DOHH2 (cell line): ENCODE data around the gene OR4D2.

Experiments used
- H3F3A ChIP-seq: fragments of 200-600 bp; sonication (generic), shearing (Covaris generic); 2 replicates; pipeline ENCODE4 v1.6.0; 2016; ENCODE audit warnings: antibody characterized with exemption, mild to moderate bottlenecking; ENCODE audit not compliant: control insufficient read depth, insufficient read depth
- H3K27ac ChIP-seq: fragments of 200-600 bp; sonication (generic); 2 replicates; pipeline ENCODE4 v1.5.1; 2014; ENCODE audit warnings: low read depth, mild to moderate bottlenecking, low read length, moderate library complexity
- H3K27me3 ChIP-seq: fragments of 200-600 bp; sonication (generic); 2 replicates; pipeline ENCODE4 v1.6.1; 2014; ENCODE audit warnings: mild to moderate bottlenecking, low read length, mixed read lengths; ENCODE audit not compliant: control insufficient read depth
- H3K36me3 ChIP-seq: fragments of 200-600 bp; sonication (generic); 2 replicates; pipeline ENCODE4 v1.6.1; 2014; ENCODE audit warnings: mild to moderate bottlenecking, low read length, moderate library complexity, mixed read lengths; ENCODE audit not compliant: control insufficient read depth
- H3K4me1 ChIP-seq: fragments of 200-600 bp; sonication (generic); 2 replicates; pipeline ENCODE4 v1.6.1; 2014; ENCODE audit warnings: mild to moderate bottlenecking, low read length, mixed read lengths; ENCODE audit not compliant: control insufficient read depth
- H3K4me2 ChIP-seq: fragments of 200-600 bp; sonication (generic); 2 replicates; pipeline ENCODE4 v1.6.0; 2014; ENCODE audit warnings: mild to moderate bottlenecking, low read length, moderate library complexity
- H3K4me3 ChIP-seq: fragments of 200-600 bp; sonication (generic); 2 replicates; pipeline ENCODE4 v1.5.1; 2014; ENCODE audit warnings: mild to moderate bottlenecking, low read length, mixed read lengths
- H3K79me2 ChIP-seq: fragments of 200-600 bp; sonication (generic); 2 replicates; pipeline ENCODE4 v1.6.1; 2014; ENCODE audit warnings: mild to moderate bottlenecking, low read length, mixed read lengths; ENCODE audit not compliant: control insufficient read depth
- H3K9me2 ChIP-seq: fragments of 200-600 bp; sonication (generic); replicated peaks from 2 replicates; pipeline ENCODE4 v1.6.1; 2014; ENCODE audit warnings: mild to moderate bottlenecking, low read length, mixed read lengths; ENCODE audit not compliant: control insufficient read depth
- H3K9me3 ChIP-seq: fragments of 200-600 bp; sonication (generic); 2 replicates; pipeline ENCODE4 v1.6.1; 2014; ENCODE audit warnings: antibody characterized with exemption, low read length, mixed read lengths; ENCODE audit not compliant: control insufficient read depth, insufficient read depth
- H4K20me1 ChIP-seq: fragments of 200-600 bp; sonication (generic); 2 replicates; pipeline ENCODE4 v1.6.0; 2014; ENCODE audit warnings: low read depth, mild to moderate bottlenecking, antibody characterized with exemption, low read length, moderate library complexity; ENCODE audit not compliant: control insufficient read depth, insufficient read depth
- EZH2phosphoT487 ChIP-seq: fragments of 200-600 bp; sonication (generic); IDR thresholded peaks from 2 replicates; pipeline ENCODE4 v1.6.1; 2017; ENCODE audit warnings: borderline replicate concordance, mild to moderate bottlenecking, antibody characterized with exemption, low read length, moderate library complexity, mixed read lengths
- TF ChIP-seq, protein P1 (sequence below): fragments of 200-600 bp; sonication (generic); IDR thresholded peaks from one replicate; pipeline ENCODE4 v1.5.1; 2014; ENCODE audit warnings: antibody characterized with exemption, mild to moderate bottlenecking, low read depth, low read length; ENCODE audit not compliant: poor library complexity, severe bottlenecking

The OR4D2 gene

GRCh38 chr17:58186591-58186990 lies 19.8 kb downstream of the OR4D2 start:
- H3K79me2 ChIP-seq: no peaks in the 10 kb centered on the region
- no peaks in the 10 kb centered on the region for H3K9me3 ChIP-seq
- H3K4me1 ChIP-seq: peaks cover 7% of the 10 kb centered on the region; the same call in 1 of the 2 replicates
- H3K9me2 ChIP-seq: no peaks in the 10 kb centered on the region
- H3F3A ChIP-seq: no peaks in the 10 kb centered on the region
- H4K20me1 ChIP-seq: no peaks in the 10 kb centered on the region
- no peaks in the 10 kb centered on the region for H3K36me3 ChIP-seq
- no peak for TF ChIP-seq EZH2phosphoT487
- TF ChIP-seq, protein P1, sequence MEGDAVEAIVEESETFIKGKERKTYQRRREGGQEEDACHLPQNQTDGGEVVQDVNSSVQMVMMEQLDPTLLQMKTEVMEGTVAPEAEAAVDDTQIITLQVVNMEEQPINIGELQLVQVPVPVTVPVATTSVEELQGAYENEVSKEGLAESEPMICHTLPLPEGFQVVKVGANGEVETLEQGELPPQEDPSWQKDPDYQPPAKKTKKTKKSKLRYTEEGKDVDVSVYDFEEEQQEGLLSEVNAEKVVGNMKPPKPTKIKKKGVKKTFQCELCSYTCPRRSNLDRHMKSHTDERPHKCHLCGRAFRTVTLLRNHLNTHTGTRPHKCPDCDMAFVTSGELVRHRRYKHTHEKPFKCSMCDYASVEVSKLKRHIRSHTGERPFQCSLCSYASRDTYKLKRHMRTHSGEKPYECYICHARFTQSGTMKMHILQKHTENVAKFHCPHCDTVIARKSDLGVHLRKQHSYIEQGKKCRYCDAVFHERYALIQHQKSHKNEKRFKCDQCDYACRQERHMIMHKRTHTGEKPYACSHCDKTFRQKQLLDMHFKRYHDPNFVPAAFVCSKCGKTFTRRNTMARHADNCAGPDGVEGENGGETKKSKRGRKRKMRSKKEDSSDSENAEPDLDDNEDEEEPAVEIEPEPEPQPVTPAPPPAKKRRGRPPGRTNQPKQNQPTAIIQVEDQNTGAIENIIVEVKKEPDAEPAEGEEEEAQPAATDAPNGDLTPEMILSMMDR: no peak
- H3K27me3 ChIP-seq: 0 out of 2 replicates have a peak, but pooled peaks cover under 1% of the 10 kb centered on the region
- H3K27ac ChIP-seq: no peak overlapping the region
- H3K4me3 ChIP-seq: no peak overlapping the region
- H3K4me2 ChIP-seq: no peak overlapping the region

GRCh38 chr17:58187063-58187462 lies 20.3 kb downstream of the OR4D2 start:
- H3F3A ChIP-seq: no peaks in the 10 kb centered on the region
- H4K20me1 ChIP-seq: no peaks in the 10 kb centered on the region; the same call in 1 of the 2 replicates
- no peak overlapping the region for H3K27ac ChIP-seq
- H3K79me2 ChIP-seq: no peaks in the 10 kb centered on the region
- no peaks in the 10 kb centered on the region for H3K9me2 ChIP-seq
- H3K36me3 ChIP-seq: no peaks in the 10 kb centered on the region
- TF ChIP-seq EZH2phosphoT487: no peak
- TF ChIP-seq, protein P1: no peak
- H3K27me3 ChIP-seq: no peaks in the 10 kb centered on the region
- H3K4me2 ChIP-seq: no peak overlapping the region
- peaks cover 7% of the 10 kb centered on the region; the same call in 1 of the 2 replicates for H3K4me1 ChIP-seq
- H3K9me3 ChIP-seq: no peaks in the 10 kb centered on the region
- no peak overlapping the region for H3K4me3 ChIP-seq

DNA sequence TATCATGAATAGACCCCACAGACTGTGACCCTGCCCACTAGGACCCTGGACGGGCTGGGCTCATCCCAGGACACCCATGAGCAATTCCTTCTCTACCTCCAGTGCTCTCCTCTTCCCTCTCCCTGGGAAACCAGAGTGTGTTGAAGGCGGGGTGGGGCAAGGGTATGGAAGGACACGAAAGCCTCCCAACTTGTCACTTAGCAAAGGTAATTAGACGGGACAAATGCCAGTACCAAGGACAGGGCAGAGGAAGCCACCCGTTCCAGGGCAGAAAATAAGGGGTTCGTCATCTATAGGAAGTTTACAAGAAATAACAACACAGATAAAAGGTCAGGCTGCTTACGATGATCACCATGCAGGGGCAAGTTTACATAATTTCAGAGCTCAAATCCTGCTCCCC lies 20.9 kb downstream of the OR4D2 start:
- Histone ChIP-seq H3K36me3 (no peaks in the 10 kb centered on the region), H3K4me2 (no peak overlapping the region), H3K9me3 (no peaks in the 10 kb centered on the region), H4K20me1 (no peaks in the 10 kb centered on the region; the same call in 1 of the 2 replicates), H3K27ac (no peak overlapping the region), H3K79me2 (no peaks in the 10 kb centered on the region), H3K27me3 (no peaks in the 10 kb centered on the region), H3K9me2 (no peaks in the 10 kb centered on the region), H3K4me3 (no peak overlapping the region), H3F3A (no peaks in the 10 kb centered on the region), H3K4me1 (peaks cover 7% of the 10 kb centered on the region; the same call in 1 of the 2 replicates)
- TF ChIP-seq EZH2phosphoT487: no peak
- TF ChIP-seq, protein P1: no peak
